GM12878 (cell line): Measurements from ENCODE around the gene TBC1D20. TPM values are rescaled to one million over a fixed set of nuclear protein-coding genes. Genes with fewer than 3 reads are reported as not detected.

Experiments used
- ATAC-seq: fragments of 200-7000 bp; cut with Tn5 transposase; 3 replicates; pipeline ENCODE4 v1.9.1; 2020; ENCODE audit warnings: mild to moderate bottlenecking, moderate library complexity
- BruUV-seq: library from RNA; stranded (reverse); fragments of 400-500 nt; replicated peaks from 2 replicates; lab custom pipeline; 2021; lab: Mats Ljungman, UMichigan
- CTCF ChIA-PET: fragments of 300-600 bp; sonication (Branson Sonifier 250); formaldehyde crosslinking; extraction: SDS; loops from one replicate; lab custom pipeline; 2021; ENCODE audit warnings: inconsistent platforms; lab: Yijun Ruan, JAX
- POLR2A ChIA-PET: fragments of 350-600 bp; formaldehyde crosslinking; extraction: SDS; loops from one replicate; lab custom pipeline; 2021; ENCODE audit warnings: inconsistent platforms; lab: Charles Lee
- RAD21 ChIA-PET: fragments of 300-600 bp; sonication (Branson Sonifier 250); formaldehyde crosslinking; loops from one replicate; lab custom pipeline; 2023; ENCODE audit warnings: antibody characterized with exemption; ENCODE audit not compliant: unreplicated experiment; lab: Charles Lee
- SMC1A ChIA-PET: fragments of 300-600 bp; sonication (Branson Sonifier 250); formaldehyde crosslinking; loops from one replicate; lab custom pipeline; 2023; ENCODE audit not compliant: unreplicated experiment, uncharacterized antibody; lab: Charles Lee
- DNase-seq: peaks from one replicate; pipeline ENCODE4 v3.0.0-alpha.2; 2011; ENCODE audit warnings: low read depth, low spot score
- FAIRE-seq: peaks from 3 replicates; lab custom pipeline; 2011; peaks lifted over from hg19 to GRCh38; lab: Jason Lieb, UNC
- H2AFZ ChIP-seq: 2 replicates; pipeline ENCODE4 v1.6.0; 2011; ENCODE audit warnings: low read depth, low read length, control low read depth; ENCODE audit not compliant: control insufficient read depth
- H3K27ac ChIP-seq: 2 replicates; pipeline ENCODE4 v1.5.1; 2011; ENCODE audit warnings: control low read depth; ENCODE audit not compliant: control insufficient read depth, insufficient read depth
- H3K27me3 ChIP-seq, 2 experiments: replicated peaks in 1 of 2; 2 replicates each; pipeline versions ENCODE4 v1.6.0 to v1.6.1; 2011; ENCODE audit warnings: low read length in 1 of 2; ENCODE audit not compliant: control insufficient read depth in 2 of 2, insufficient read depth in 2 of 2
- H3K36me3 ChIP-seq, 2 experiments: 2 replicates each; pipeline ENCODE4 v1.5.1; 2011; ENCODE audit warnings: low read length in 1 of 2; ENCODE audit not compliant: control insufficient read depth in 2 of 2, insufficient read depth in 2 of 2
- H3K4me1 ChIP-seq: 2 replicates; pipeline ENCODE4 v1.6.1; 2011; ENCODE audit warnings: mild to moderate bottlenecking, low read length, moderate library complexity, mixed read lengths; ENCODE audit not compliant: control insufficient read depth, insufficient read depth
- H3K4me2 ChIP-seq: 2 replicates; pipeline ENCODE4 v1.6.0; 2011; ENCODE audit warnings: control low read depth; ENCODE audit not compliant: control insufficient read depth, insufficient read depth
- H3K4me3 ChIP-seq: fragments of 200-600 bp; sonication (generic); 2 replicates; pipeline ENCODE4 v1.5.1; 2016
- H3K79me2 ChIP-seq: 2 replicates; pipeline ENCODE4 v1.6.0; 2011; ENCODE audit warnings: low read length; ENCODE audit not compliant: control insufficient read depth, insufficient read depth
- H3K9ac ChIP-seq: 2 replicates; pipeline ENCODE4 v1.8.0; 2011; ENCODE audit warnings: low read length, control low read depth, mixed read lengths; ENCODE audit not compliant: control insufficient read depth, insufficient read depth
- H3K9me3 ChIP-seq: replicated peaks from 3 replicates; pipeline ENCODE4 v1.5.1; 2011; ENCODE audit warnings: mild to moderate bottlenecking, low read length; ENCODE audit not compliant: control insufficient read depth, insufficient read depth
- H4K20me1 ChIP-seq: 2 replicates; pipeline ENCODE4 v1.6.0; 2011; ENCODE audit not compliant: control insufficient read depth, insufficient read depth
- BRCA1 ChIP-seq: IDR thresholded peaks from 2 replicates; pipeline ENCODE4 v1.6.1; 2011; ENCODE audit warnings: low read depth, low read length, improper control_type of control experiment
- CBX3 ChIP-seq: fragments of 200-600 bp; sonication (generic); IDR thresholded peaks from 2 replicates; pipeline ENCODE4 v1.6.1; 2016; ENCODE audit warnings: low read depth, borderline replicate concordance
- E2F8 ChIP-seq: fragments of 450-650 bp; IDR thresholded peaks from 2 replicates; pipeline ENCODE4 v1.6.1; 2018; ENCODE audit warnings: mild to moderate bottlenecking, low read depth, moderate library complexity; ENCODE audit not compliant: partially characterized antibody
- JUNB ChIP-seq: IDR thresholded peaks from 2 replicates; pipeline ENCODE4 v1.6.1; 2016; ENCODE audit warnings: antibody characterized with exemption, mild to moderate bottlenecking
- NKRF ChIP-seq: fragments of 450-650 bp; conservative IDR thresholded peaks from 2 replicates; pipeline ENCODE4 v1.6.1; 2017; ENCODE audit warnings: mild to moderate bottlenecking, moderate library complexity
- PBX3 ChIP-seq: IDR thresholded peaks from 2 replicates; pipeline ENCODE4 v1.6.1; 2011; ENCODE audit warnings: mild to moderate bottlenecking, low read depth, low read length, moderate library complexity; ENCODE audit not compliant: insufficient replicate concordance
- POLR2AphosphoS5 ChIP-seq: IDR thresholded peaks from 2 replicates; pipeline ENCODE4 v1.6.1; 2011; ENCODE audit warnings: mild to moderate bottlenecking, low read length, inconsistent platforms
- RBBP5 ChIP-seq: fragments of 200-600 bp; sonication (generic); conservative IDR thresholded peaks from 2 replicates; pipeline ENCODE4 v1.6.1; 2016
- ZZZ3 ChIP-seq: IDR thresholded peaks from 2 replicates; pipeline ENCODE4 v1.6.1; 2011; ENCODE audit warnings: low read depth; ENCODE audit not compliant: control insufficient read depth, insufficient read length
- WGBS: methylation state at CpG from one replicate; pipeline ENCODE4 v1.1.6; 2016; ENCODE audit warnings: low lambda C conversion rate; ENCODE audit not compliant: insufficient replicate concordance, insufficient coverage; ENCODE audit errors: missing lambda C conversion rate; 5-methylcytosine and 5-hydroxymethylcytosine counted together
- in situ Hi-C: fragments of 300-500 bp; cut with MboI; formaldehyde crosslinking; loops from 9 replicates; pipeline ENCODE4 v1.14.3; 2018; ENCODE audit warnings: mixed read lengths
- intact Hi-C: fragments of 100-400 bp; cut with micrococcal nuclease; formaldehyde crosslinking; loops from one replicate; pipeline ENCODE4 v1.14.2; 2022; ENCODE audit not compliant: unreplicated experiment
- polyA plus RNA-seq, 11 experiments: library from polyadenylated mRNA; depleted of rRNA in 4 of 11; unstranded in 6 of 11; stranded (reverse) in 5 of 11; fragments of >200 nt; fragmentation: Nextera tagmentation in 4 of 11; fragmentation: Illumina TruSeq in 1 of 11; extraction: Ambion mirVana in 4 of 11; extraction: Trizol in 1 of 11; gene quantifications; 1 replicate in 1 of 11; 2 replicates in 10 of 11; pipeline versions ENCODE4 v1.2.1 to v1.2.3, GENCODE V29; 2011 to 2016; ENCODE audit warnings: inconsistent platforms in 2 of 11, missing spikeins in 2 of 11, low read depth in 1 of 11
- total RNA-seq, 4 experiments: library from RNA; depleted of rRNA in 3 of 4; stranded (reverse); fragments of >200 nt in 3 of 4; fragmentation: Illumina TruSeq in 1 of 4; extraction: Trizol in 1 of 4; gene quantifications; 2 replicates each; pipeline versions ENCODE4 v1.2.1 to v1.2.3, GENCODE V29; 2013 to 2021

TBC1D20 gene
- total and polyA plus RNA-seq, 10 of the 15 experiments (the other 5 are each of a cell fraction or from before 2014, with no cell fraction given): 4.3 to 17.9 (median 11.2) TPM

- TF ChIP-seq E2F8: no peak
- TF ChIP-seq POLR2AphosphoS5: no peak
Observed at GRCh38 chr20:427849-428657, 34.3 kb downstream of the TBC1D20 start (continued).

GRCh38 chr20:427401-427800 lies 34.9 kb downstream of the TBC1D20 start:
- no peak for TF ChIP-seq BRCA1
- TF ChIP-seq RBBP5: no peak
- TF ChIP-seq CBX3: no peak
- no peak for TF ChIP-seq JUNB
- no peak for TF ChIP-seq ZZZ3
- TF ChIP-seq NKRF: no peak
- TF ChIP-seq PBX3: no peak
- H2AFZ ChIP-seq: no peak overlapping the region
- RAD21 ChIA-PET: no interaction called here
- no peak overlapping the region for H3K9ac ChIP-seq
- no peaks in the 10 kb centered on the region for H3K27me3 ChIP-seq
- no peak overlapping the region for H3K4me3 ChIP-seq
- intact Hi-C loops (no loop called here), in situ Hi-C loops (no loop called here)
- SMC1A ChIA-PET: no interaction called here
- peaks cover 13 to 16% of the 10 kb centered on the region in 2 experiments for H3K36me3 ChIP-seq
- ATAC-seq (no peak), DNase-seq (no peak), FAIRE-seq (no peak)
- no peaks in the 10 kb centered on the region for H3K4me1 ChIP-seq
- 81% methylated on average over 4 of the region's 4 CpGs for WGBS
- H3K79me2 ChIP-seq: no peaks in the 10 kb centered on the region
- no peak overlapping the region for H3K27ac ChIP-seq
- CTCF ChIA-PET: interaction anchor here (1.0 to 1.1 kb wide), 2 partner anchors 13 to 47 kb away, joined by 3 to 4 read pairs; partner anchors contain the start of gene TRIB3
- POLR2A ChIA-PET: interaction anchor here (1.2 kb wide), 1 partner anchor 66 kb away, joined by 4 read pairs; no protein-coding TSS in a partner anchor
- no TSS peak for BruUV-seq
- no peaks in the 10 kb centered on the region for H4K20me1 ChIP-seq
- no peaks in the 10 kb centered on the region for H3K9me3 ChIP-seq
- no peak overlapping the region for H3K4me2 ChIP-seq
